Subcutaneous adipose tissue (tissue), 4 donors: ENCODE data around the gene PTPRE. TPM values are rescaled to one million over a fixed set of nuclear protein-coding genes. Genes with fewer than 3 reads are reported as not detected.

Source experiments
- CTCF ChIP-seq: fragments of 450-650 bp; IDR thresholded peaks from one replicate; pipeline ENCODE4 v1.5.1; 2016; ENCODE audit warnings: low read depth, mild to moderate bottlenecking, control low read depth, antibody characterized with exemption, moderate library complexity
- total RNA-seq, 4 donors: library from RNA; depleted of rRNA; stranded (reverse); fragments of >200 nt; gene quantifications; one replicate each; pipeline ENCODE4 v1.1.0, GENCODE V29; 2016

Gene PTPRE
- total RNA-seq, 4 donors from 2014 or later, result 10.7 to 66.8 (median 27.9) TPM

DNA sequence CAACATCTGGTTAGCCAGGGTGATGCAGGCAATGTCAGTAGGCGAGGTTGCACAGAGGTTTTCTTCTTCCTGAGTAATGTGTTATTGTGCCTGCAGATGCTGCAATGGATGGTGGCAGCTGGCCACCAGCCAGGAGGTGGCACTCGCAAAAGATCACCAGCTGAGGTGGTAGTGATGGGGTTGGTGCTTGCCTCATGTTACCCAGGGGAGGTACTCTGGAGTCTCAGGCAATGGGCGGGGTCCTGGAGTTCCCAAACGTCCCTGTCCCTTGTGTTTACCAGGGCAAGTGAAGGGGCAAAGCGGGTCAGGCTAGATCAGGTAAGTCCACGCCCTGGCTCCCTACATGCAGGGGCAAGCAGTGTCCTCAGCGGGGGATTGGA lies 35.3 kb upstream of the PTPRE start:
- TF ChIP-seq CTCF, result no peak

DNA sequence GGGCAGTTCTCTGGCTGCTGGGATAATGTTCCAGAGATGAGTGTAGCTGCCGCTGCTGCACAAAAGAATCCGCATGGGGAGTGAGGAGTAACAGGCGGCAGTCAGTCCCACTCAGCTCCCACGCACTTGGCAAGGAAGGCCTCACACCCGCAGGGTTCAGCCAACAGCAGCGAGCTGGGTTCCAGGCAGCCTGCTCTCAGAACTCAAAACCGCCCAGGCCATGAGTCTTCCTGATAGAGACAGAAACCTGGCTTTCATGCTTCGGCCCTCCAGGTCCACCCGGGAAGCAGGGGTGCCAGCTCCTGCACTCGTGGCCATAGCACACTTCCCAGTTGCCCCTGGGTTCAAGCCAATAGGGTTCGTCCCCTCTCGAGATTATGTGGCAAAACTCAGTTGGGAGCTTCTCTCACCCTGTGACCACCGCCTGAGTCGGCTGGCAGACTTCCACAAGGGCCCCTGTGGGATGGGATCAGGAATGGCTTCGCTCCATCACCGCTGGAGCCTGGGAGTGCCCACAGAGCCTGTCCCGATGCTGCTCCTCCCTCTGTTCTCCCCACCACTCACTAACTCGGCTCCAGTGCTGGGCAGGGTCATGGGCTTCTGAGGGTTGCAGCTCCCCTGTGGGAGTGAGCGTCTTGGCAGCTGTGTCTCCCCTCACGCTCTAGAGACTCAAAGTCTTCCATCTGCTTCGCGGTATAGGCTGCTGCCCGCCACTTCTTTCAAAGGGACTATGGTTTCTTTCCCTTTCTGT lies 34.7 kb upstream of the PTPRE start:
- TF ChIP-seq CTCF, result no peak

GRCh38 chr10:127872871-127873600 lies 33.9 kb upstream of the PTPRE start:
- no peak for TF ChIP-seq CTCF

DNA sequence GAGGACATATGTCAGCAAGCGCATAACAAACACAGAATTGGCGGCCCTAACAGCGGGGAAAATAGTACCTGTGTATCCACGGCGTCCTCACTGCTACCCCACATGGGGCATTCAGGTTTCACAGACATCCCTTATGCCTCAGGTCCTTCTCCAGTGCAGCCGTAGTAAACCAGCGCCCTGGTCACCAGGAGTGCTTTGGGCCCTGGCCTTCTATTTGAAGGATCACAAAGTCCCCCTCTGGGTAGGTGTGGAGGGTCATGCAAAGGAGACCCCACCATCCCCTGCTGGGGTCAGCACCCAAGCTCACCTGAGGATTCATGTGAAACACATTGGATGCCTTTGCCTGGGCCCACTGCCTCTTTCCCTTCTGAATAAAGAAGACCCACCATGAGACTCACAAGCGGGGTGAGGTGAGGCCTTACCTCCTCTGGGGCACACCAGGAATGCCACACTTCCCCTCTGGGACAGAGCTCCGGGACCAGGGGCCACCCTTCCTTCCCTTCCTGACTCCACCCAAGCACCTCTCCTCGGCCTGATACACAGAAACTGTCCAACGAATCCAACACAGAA lies 32.9 kb upstream of the PTPRE start:
- no peak for TF ChIP-seq CTCF

DNA sequence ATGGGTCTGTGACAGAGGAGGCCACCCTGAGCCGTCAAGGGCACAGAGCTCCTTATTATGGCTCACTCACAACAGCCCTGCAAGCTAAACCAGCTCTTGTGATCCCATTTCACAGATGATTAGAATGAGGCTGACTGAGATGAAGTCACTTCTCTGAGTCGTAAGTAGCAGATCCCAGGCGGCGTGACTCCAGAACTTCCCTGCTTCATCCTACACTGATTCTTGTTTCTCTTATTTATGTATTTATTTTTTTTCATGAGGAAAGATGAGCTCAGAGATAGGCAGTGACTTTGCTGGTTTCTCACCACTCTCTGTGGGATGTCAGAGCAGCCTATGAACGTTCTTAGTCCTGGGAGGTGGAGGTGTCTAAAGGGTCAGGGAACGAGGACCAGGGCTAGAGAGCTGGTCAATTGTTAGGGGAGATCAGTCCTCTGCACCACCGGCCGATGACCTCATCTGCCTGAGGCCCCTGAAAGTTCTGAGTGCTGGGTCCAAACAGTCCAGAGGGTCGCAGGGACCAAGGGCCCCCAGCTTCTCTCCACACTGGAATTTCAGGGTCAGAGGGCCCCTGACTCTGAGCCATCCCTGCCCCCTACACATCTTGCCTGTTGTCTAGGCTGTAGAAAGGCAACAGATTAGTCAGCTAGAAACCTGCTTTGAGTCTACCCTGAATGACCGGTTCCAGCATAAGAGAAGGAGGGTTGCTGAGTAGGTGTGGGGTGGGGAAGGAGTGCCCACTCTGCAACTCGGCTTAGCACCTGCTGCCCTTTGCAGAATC lies 32.0 kb upstream of the PTPRE start:
- no peak for TF ChIP-seq CTCF

DNA sequence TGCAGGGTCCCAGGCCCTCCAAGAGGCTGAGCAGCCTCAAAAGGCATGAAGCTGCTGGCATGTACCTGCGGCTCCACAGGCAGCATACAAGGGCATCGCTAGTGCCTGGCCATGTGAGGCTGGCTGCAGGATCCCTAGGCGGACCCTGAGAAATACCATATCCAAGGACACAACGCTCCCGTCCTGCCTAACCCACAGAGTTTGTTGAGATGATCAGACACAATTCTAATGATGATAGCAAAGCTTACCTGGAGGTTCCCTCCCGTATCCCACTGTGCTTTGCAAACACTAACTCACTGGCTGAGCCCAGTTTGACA lies 31.5 kb upstream of the PTPRE start:
- no peak for TF ChIP-seq CTCF

GRCh38 chr10:127875916-127876315 lies 31.0 kb upstream of the PTPRE start:
- no peak for TF ChIP-seq CTCF
